Small intestine (tissue), 7 donors: Measurements from ENCODE around the gene RSPH9. TPM values are rescaled to one million over a fixed set of nuclear protein-coding genes. Genes with fewer than 3 reads are reported as not detected.

Source experiments
- DNase-seq, 2 donors: peaks; one replicate each; pipeline versions ENCODE4 v3.0.0 to v3.0.0-alpha.2; 2013
- FAIRE-seq: peaks from 2 replicates; lab custom pipeline; 2012; peaks lifted over from hg19 to GRCh38; lab: Jason Lieb, UNC
- H3K27ac ChIP-seq, 3 donors: one replicate each; pipeline ENCODE4 v1.5.1; 2013; ENCODE audit warnings: low read length in 2 of 3, mild to moderate bottlenecking in 2 of 3, control low read depth in 1 of 3, inconsistent platforms in 1 of 3, low read depth in 1 of 3, moderate library complexity in 1 of 3
- H3K27me3 ChIP-seq, 3 donors: one replicate each; pipeline ENCODE4 v1.6.1; 2013; ENCODE audit warnings: low read length in 3 of 3, inconsistent platforms in 1 of 3; ENCODE audit not compliant: control insufficient read depth in 3 of 3, insufficient read depth in 3 of 3
- H3K36me3 ChIP-seq, 3 donors: one replicate each; pipeline ENCODE4 v1.6.1; 2013; ENCODE audit warnings: low read length in 3 of 3, inconsistent platforms in 1 of 3, low read depth in 1 of 3, mild to moderate bottlenecking in 1 of 3, moderate library complexity in 1 of 3; ENCODE audit not compliant: control insufficient read depth in 3 of 3, insufficient read depth in 2 of 3
- H3K4me1 ChIP-seq, 3 donors: one replicate each; pipeline ENCODE4 v1.6.1; 2013; ENCODE audit warnings: low read length in 2 of 3, inconsistent platforms in 1 of 3, low read depth in 1 of 3, mild to moderate bottlenecking in 1 of 3, moderate library complexity in 1 of 3; ENCODE audit not compliant: control insufficient read depth in 3 of 3, insufficient read depth in 2 of 3
- H3K4me3 ChIP-seq, 3 donors: one replicate each; pipeline ENCODE4 v1.5.1; 2013; ENCODE audit warnings: low read length in 3 of 3, control low read depth in 1 of 3, inconsistent platforms in 1 of 3, low read depth in 1 of 3, mild to moderate bottlenecking in 1 of 3, moderate library complexity in 1 of 3
- H3K9me3 ChIP-seq, 2 donors: one replicate each; pipeline ENCODE4 v1.6.1; 2013; ENCODE audit warnings: low read depth in 1 of 2, low read length in 1 of 2; ENCODE audit not compliant: control insufficient read depth in 2 of 2, insufficient read depth in 1 of 2
- WGBS, 3 donors: extraction: QIAGEN DNeasy Blood & Tissue Kit; methylation state at CpG; one replicate each; pipeline ENCODE4 v1.1.7; 2013; 5-methylcytosine and 5-hydroxymethylcytosine counted together
- polyA plus RNA-seq, 4 donors: library from polyadenylated mRNA; stranded (reverse) in 3 of 4; unstranded in 1 of 4; fragments of 200-250 nt in 3 of 4; fragments of 120-200 nt in 1 of 4; gene quantifications; one replicate each; pipeline versions ENCODE4 v1.2.1 to v1.2.3, GENCODE V29; 2013
- donor health status: healthy with polysubstance abuse.
- donor health status: control.
- donor health status: control.
- donor health status: Bipolar disorder and iron deficiency.
- donor health status: healthy.

RSPH9 gene
- polyA plus RNA-seq, 4 donors, result 0.42 to 1.1 (median 0.76) TPM

- Histone ChIP-seq H3K4me1 (peaks cover 0 to 14% (median 9%) of the 10 kb centered on the region in 3 donors), H3K27ac (no peak overlapping the region), H3K27me3 (no peaks in the 10 kb centered on the region), H3K36me3 (no peaks in the 10 kb centered on the region), H3K4me3 (no peak overlapping the region), H3K9me3 (no peaks in the 10 kb centered on the region)
- WGBS, 3 donors, result 83 to 88% (median 85%) methylated on average over 6 of the region's 6 CpGs
- DNase-seq (no peak), FAIRE-seq (no peak)
Observed at GRCh38 chr6:43712579-43712978, 67.7 kb downstream of the RSPH9 start.

GRCh38 chr6:43713643-43714310 lies 68.9 kb downstream of the RSPH9 start:
- Histone ChIP-seq H3K4me1 (peaks cover 0 to 18% (median 8%) of the 10 kb centered on the region in 3 donors), H3K36me3 (no peaks in the 10 kb centered on the region), H3K9me3 (no peaks in the 10 kb centered on the region), H3K4me3 (no peak overlapping the region), H3K27ac (peak overlapping the region in 1 of 3 donors; percentile 59), H3K27me3 (no peaks in the 10 kb centered on the region)
- DNase-seq, result no peak
- no peak for FAIRE-seq
- 86 to 92% (median 92%) methylated on average over 13 of the region's 13 CpGs for WGBS, 3 donors

GRCh38 chr6:43714311-43715055 lies 69.6 kb downstream of the RSPH9 start:
- Histone ChIP-seq H3K4me1 (peaks cover 0 to 12% (median 3%) of the 10 kb centered on the region in 3 donors), H3K4me3 (no peak overlapping the region), H3K27me3 (no peaks in the 10 kb centered on the region), H3K36me3 (no peaks in the 10 kb centered on the region), H3K27ac (peak overlapping the region in 1 of 3 donors; percentile 59), H3K9me3 (no peaks in the 10 kb centered on the region)
- DNase-seq, result no peak
- 64 to 67% (median 64%) methylated on average over 9 of the region's 9 CpGs for WGBS, 3 donors
- no peak for FAIRE-seq

GRCh38 chr6:43715056-43715788 lies 70.4 kb downstream of the RSPH9 start:
- no peak for FAIRE-seq
- Histone ChIP-seq H3K27me3 (no peaks in the 10 kb centered on the region), H3K27ac (peak overlapping the region in 2 of 3 donors; percentile 25 to 83), H3K4me1 (peaks cover 0 to 8% (median 3%) of the 10 kb centered on the region in 3 donors), H3K4me3 (no peak overlapping the region), H3K9me3 (no peaks in the 10 kb centered on the region), H3K36me3 (no peaks in the 10 kb centered on the region)
- DNase-seq, result no peak
- WGBS, 3 donors, result 64 to 74% (median 71%) methylated on average over 5 of the region's 5 CpGs

GRCh38 chr6:43716099-43716498 lies 71.3 kb downstream of the RSPH9 start:
- H3K27ac ChIP-seq, result peak overlapping the region in 1 of 3 donors; percentile 83
- DNase-seq, result no peak

GRCh38 chr6:43717389-43717788 lies 72.6 kb downstream of the RSPH9 start:
- no peak for DNase-seq
- no peak for FAIRE-seq
- Histone ChIP-seq H3K4me3 (no peak overlapping the region), H3K36me3 (no peaks in the 10 kb centered on the region), H3K4me1 (peaks cover 0 to 8% (median 3%) of the 10 kb centered on the region in 3 donors), H3K27ac (no peak overlapping the region), H3K27me3 (no peaks in the 10 kb centered on the region), H3K9me3 (no peaks in the 10 kb centered on the region)
- WGBS, 3 donors, result 85 to 90% (median 89%) methylated on average over 8 of the region's 8 CpGs

More at GRCh38 chr6:43716099-43716498, 71.3 kb downstream of the RSPH9 start:
- Histone ChIP-seq H3K9me3 (no peaks in the 10 kb centered on the region), H3K4me3 (no peak overlapping the region), H3K27me3 (no peaks in the 10 kb centered on the region), H3K36me3 (no peaks in the 10 kb centered on the region), H3K4me1 (peaks cover 0 to 8% (median 3%) of the 10 kb centered on the region in 3 donors)
- no peak for FAIRE-seq
- 61 to 81% (median 76%) methylated on average over 9 of the region's 9 CpGs for WGBS, 3 donors

- Histone ChIP-seq H3K9me3 (no peaks in the 10 kb centered on the region), H3K4me1 (peaks cover 0 to 8% (median 3%) of the 10 kb centered on the region in 3 donors), H3K4me3 (no peak overlapping the region), H3K27me3 (no peaks in the 10 kb centered on the region), H3K36me3 (no peaks in the 10 kb centered on the region), H3K27ac (no peak overlapping the region)
- FAIRE-seq, result no peak
- WGBS, 3 donors, result 64 to 84% (median 75%) methylated on average over 9 to 12 of the region's 12 CpGs
- no peak for DNase-seq
Observed at GRCh38 chr6:43717822-43718221, 73.0 kb downstream of the RSPH9 start.
